ENCODE results near the gene MLH3.
"Not testable (repeated sequence)": the region's sequence is repeated elsewhere in the genome, so short reads cannot be mapped to it uniquely, and the experiment has no call there.

Gene MLH3

GRCh38 chr14:75025082-75025481 is 26.2 kb downstream of the MLH3 start:
- DNase-seq: no peak
- ATAC-seq: no peak

- ATAC-seq (no peak), DNase-seq (no peak)
Measured at GRCh38 chr14:75023108-75023507, 28.2 kb downstream of the MLH3 start.

- no peak for DNase-seq
- no peak for ATAC-seq
Measured at GRCh38 chr14:75022655-75023054, 28.6 kb downstream of the MLH3 start.

- no peak for ATAC-seq
Measured at GRCh38 chr14:75018694-75019093, 32.6 kb downstream of the MLH3 start.

GRCh38 chr14:75016815-75017214 is 34.5 kb downstream of the MLH3 start:
- no peak for ATAC-seq
- no peak for DNase-seq

More at GRCh38 chr14:75018694-75019093, 32.6 kb downstream of the MLH3 start:
- no peak for DNase-seq

GRCh38 chr14:75015496-75015895 is 35.8 kb downstream of the MLH3 start:
- ATAC-seq (no peak), DNase-seq (no peak)

- DNase-seq (no peak), ATAC-seq (no peak)
Measured at GRCh38 chr14:75013290-75013689, 38.0 kb downstream of the MLH3 start.

GRCh38 chr14:75011356-75011994 is 39.8 kb downstream of the MLH3 start:
- peak; percentile 34 for DNase-seq
- peak; percentile 97 for ATAC-seq

GRCh38 chr14:75010472-75011093 is 40.7 kb downstream of the MLH3 start:
- ATAC-seq: no peak
- DNase-seq: no peak

GRCh38 chr14:75009176-75009575 is 42.1 kb downstream of the MLH3 start:
- no peak for ATAC-seq
- DNase-seq: no peak

- DNase-seq (no peak), ATAC-seq (no peak)
Measured at GRCh38 chr14:75005357-75005756, 45.9 kb downstream of the MLH3 start.

- no peak for ATAC-seq
- DNase-seq: no peak
Measured at GRCh38 chr14:75003250-75004027, 47.8 kb downstream of the MLH3 start.

- peak; percentile 99 for ATAC-seq
- peak; percentile 99 for DNase-seq
Measured at GRCh38 chr14:75002392-75003249, 48.6 kb downstream of the MLH3 start, which contains the start of gene EIF2B2. Gene EIF2B2 (plus strand): TSS chr14:75002921. CDS start chr14:75002991, 70 bp downstream.

- ATAC-seq (no peak), DNase-seq (no peak)
Measured at GRCh38 chr14:75001899-75002298, 49.4 kb downstream of the MLH3 start.

GRCh38 chr14:75001261-75001660 is 50.0 kb downstream of the MLH3 start:
- ATAC-seq (no peak), DNase-seq (no peak)

- DNase-seq: not testable (repeated sequence)
Measured at GRCh38 chr14:74995781-74996180, 55.5 kb downstream of the MLH3 start.

GRCh38 chr14:74994182-74994581 is 57.1 kb downstream of the MLH3 start:
- not testable (repeated sequence) for ATAC-seq, DNase-seq

More at GRCh38 chr14:74995781-74996180, 55.5 kb downstream of the MLH3 start:
- not testable (repeated sequence) for ATAC-seq

- DNase-seq (no peak), ATAC-seq (no peak)
Measured at GRCh38 chr14:74988993-74989392, 62.3 kb downstream of the MLH3 start.

- ATAC-seq (no peak), DNase-seq (no peak)
Measured at GRCh38 chr14:74988131-74988530, 63.1 kb downstream of the MLH3 start.

- DNase-seq (no peak), ATAC-seq (no peak)
Measured at GRCh38 chr14:74985806-74986205, 65.5 kb downstream of the MLH3 start.

GRCh38 chr14:74985028-74985310 is 66.3 kb downstream of the MLH3 start:
- DNase-seq (no peak), ATAC-seq (no peak)

Measured in stimulated activated naive CD8-positive, alpha-beta T cell treated with anti-CD3 and anti-CD28 coated beads, Interleukin-15, Interleukin-2, amounts not matched to agents 100 U/mL and 50 U/mL, for 24 hours (primary cell).